Measurements from ENCODE around the gene PTGDS.
A peak's percentile ranks its signal among the peaks of the same experiment; 100 is the strongest.

The PTGDS gene

DNA sequence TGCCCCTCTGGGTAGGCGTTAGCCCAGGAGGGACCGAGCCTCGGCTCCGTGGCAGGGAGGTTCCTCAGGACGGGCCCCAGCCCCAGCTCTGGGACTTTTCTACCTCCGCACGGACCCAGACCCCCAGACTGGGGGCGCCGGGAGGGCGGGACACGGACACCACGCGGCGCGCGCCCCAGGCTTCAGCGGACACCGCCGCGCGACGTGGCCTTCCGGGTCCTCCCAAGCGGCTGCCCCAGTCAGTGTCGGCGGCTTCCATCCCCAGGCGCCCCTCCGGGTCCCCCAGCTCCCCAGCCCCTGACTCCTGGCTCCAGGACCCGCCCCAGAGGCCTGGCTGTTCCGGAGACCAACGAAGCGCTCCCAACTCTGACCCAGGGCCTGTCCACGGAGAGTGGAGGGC, 8.5 kb downstream of the PTGDS start:
- TF ChIP-seq, protein P1, sequence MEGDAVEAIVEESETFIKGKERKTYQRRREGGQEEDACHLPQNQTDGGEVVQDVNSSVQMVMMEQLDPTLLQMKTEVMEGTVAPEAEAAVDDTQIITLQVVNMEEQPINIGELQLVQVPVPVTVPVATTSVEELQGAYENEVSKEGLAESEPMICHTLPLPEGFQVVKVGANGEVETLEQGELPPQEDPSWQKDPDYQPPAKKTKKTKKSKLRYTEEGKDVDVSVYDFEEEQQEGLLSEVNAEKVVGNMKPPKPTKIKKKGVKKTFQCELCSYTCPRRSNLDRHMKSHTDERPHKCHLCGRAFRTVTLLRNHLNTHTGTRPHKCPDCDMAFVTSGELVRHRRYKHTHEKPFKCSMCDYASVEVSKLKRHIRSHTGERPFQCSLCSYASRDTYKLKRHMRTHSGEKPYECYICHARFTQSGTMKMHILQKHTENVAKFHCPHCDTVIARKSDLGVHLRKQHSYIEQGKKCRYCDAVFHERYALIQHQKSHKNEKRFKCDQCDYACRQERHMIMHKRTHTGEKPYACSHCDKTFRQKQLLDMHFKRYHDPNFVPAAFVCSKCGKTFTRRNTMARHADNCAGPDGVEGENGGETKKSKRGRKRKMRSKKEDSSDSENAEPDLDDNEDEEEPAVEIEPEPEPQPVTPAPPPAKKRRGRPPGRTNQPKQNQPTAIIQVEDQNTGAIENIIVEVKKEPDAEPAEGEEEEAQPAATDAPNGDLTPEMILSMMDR (IDR thresholded peaks at IDR 0.05; ENCODE audit: unreplicated experiment in 3 of 3), result no peak
- Mint-ChIP-seq H3K9me3 (no peaks in the 10 kb centered on the region), H3K27ac (no peak overlapping the region), H3K4me1 (peaks cover 8% of the 10 kb centered on the region), H3K4me3 (no peak overlapping the region), H3K27me3 (ENCODE audit: low read depth) (peaks cover 12% of the 10 kb centered on the region), H3K36me3 (ENCODE audit: low read depth) (no peaks in the 10 kb centered on the region)

DNA sequence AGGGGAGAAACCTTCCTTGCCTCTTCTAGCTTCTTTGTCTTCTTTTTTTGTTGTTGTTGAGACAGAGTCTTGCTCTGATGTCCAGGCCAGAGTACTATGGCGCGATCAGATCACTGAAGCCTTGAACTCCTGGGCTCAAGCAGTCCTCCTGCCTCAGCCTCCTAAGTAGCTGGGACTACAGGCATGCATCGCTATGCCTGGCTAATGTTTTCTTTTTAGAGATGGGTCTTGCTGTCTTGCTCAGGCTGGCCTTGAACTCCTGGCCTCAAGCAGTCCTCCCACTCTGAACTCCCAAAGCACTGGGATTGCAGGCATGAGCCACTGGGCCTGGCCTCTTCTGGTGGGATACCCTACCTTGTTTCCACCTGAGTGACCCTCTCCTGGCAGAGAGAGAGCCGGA, 11.6 kb downstream of the PTGDS start:
- Mint-ChIP-seq H3K36me3 (ENCODE audit: low read depth) (no peaks in the 10 kb centered on the region), H3K27me3 (ENCODE audit: low read depth) (peaks cover 10% of the 10 kb centered on the region), H3K4me1 (peaks cover 6% of the 10 kb centered on the region), H3K27ac (no peak overlapping the region), H3K9me3 (no peaks in the 10 kb centered on the region), H3K4me3 (no peak overlapping the region)
- TF ChIP-seq, protein P1 (IDR thresholded peaks at IDR 0.05; ENCODE audit: unreplicated experiment in 3 of 3), result no peak

DNA sequence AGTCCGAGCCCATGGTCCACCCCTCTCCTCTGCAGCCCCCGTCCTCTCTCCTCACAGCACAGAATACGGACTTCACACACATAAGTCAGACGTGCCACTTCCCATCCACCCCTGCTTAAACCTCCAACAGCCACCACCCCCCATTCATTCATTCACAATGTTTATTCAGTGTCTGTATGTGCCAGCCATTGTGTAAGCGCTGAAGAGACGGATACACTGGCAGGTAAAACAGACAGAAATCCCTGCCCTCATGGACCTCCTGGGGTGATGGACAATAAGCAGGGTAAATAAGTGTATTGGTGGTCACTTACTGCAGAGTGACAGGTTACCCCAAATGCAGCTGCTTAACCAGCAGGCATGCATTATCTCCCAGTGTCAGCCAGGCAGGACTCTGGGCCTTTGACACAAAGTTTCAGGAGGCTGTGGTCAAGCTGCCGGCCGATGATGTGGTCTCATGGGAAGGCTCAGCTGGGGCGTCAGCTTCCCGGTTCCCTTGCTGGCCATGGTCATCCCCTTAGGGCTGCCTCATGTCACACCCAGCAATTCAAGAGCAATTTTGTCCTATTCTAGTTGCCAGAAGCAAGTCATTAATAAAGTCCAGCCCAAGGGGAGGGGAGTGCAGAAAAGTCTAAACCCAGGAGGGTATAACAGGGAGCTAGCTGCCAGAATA, 13.1 kb downstream of the PTGDS start:
- H3K4me3 Mint-ChIP-seq, result peak overlapping the region; percentile 71 to 84 (median 72)
- H3K27ac Mint-ChIP-seq, result peak overlapping the region in 2 of 3 experiments; percentile 39 to 49
- TF ChIP-seq, protein P1 (IDR thresholded peaks at IDR 0.05; ENCODE audit: unreplicated experiment in 3 of 3), result no peak
- H3K36me3 Mint-ChIP-seq (ENCODE audit: low read depth), result no peaks in the 10 kb centered on the region
- peaks cover 4% of the 10 kb centered on the region for H3K4me1 Mint-ChIP-seq
- H3K9me3 Mint-ChIP-seq, result no peaks in the 10 kb centered on the region
- peaks cover 8% of the 10 kb centered on the region for H3K27me3 Mint-ChIP-seq (ENCODE audit: low read depth)

DNA sequence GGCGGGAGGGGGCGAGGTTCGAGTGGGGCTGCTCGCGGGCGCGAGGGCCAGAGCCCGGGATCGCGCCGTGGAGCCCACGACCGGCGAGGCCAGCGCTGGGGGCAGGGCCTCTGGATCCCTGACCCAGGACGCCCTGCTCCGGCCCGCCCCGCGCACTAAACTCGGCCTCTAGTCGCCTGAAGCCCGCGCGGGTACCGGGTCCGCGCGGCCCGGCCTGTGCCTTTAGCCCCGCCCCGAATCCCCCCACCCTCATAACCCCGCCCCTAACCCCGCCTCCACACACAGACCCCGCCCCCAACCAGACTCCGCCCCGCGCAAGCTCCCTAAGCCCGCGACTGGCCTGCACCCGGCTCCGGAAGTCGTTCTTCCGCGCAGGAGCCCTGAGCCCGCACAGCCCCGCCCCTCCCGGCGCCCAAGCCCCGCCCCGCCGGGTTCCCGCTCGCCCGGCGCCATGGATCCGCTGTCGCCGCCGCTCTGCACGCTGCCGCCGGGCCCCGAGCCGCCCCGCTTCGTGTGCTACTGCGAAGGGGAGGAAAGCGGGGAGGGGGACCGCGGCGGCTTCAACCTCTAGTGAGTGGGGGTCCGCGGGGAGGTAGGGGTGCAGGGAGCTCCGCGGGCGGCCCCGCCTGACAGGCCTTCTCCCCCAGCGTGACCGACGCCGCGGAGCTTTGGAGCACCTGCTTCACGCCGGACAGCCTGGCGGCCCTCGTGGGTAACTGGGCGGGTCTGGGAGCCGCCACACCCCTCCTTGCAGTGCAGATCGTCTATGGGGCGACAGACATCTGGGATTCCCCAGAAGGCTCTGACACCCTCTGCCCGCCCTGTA, 14.9 kb downstream of the PTGDS start, which contains the start of gene PAXX:
PAXX (plus strand) TSS at position 430 of the 826 bp plus-strand sequence; CDS start at position 452, 22 bp downstream.
- Mint-ChIP-seq H3K9me3 (no peaks in the 10 kb centered on the region), H3K4me1 (peaks cover 4% of the 10 kb centered on the region), H3K27ac (peak within 1 kb of the TSS in 2 of 3 experiments; percentile 50 to 56), H3K36me3 (ENCODE audit: low read depth) (no peaks in the 10 kb centered on the region), H3K27me3 (ENCODE audit: low read depth) (peaks cover 8% of the 10 kb centered on the region), H3K4me3 (peak within 1 kb of the TSS; percentile 84 to 87 (median 87))
- TF ChIP-seq, protein P1 (IDR thresholded peaks at IDR 0.05; ENCODE audit: unreplicated experiment in 3 of 3), result no peak

DNA sequence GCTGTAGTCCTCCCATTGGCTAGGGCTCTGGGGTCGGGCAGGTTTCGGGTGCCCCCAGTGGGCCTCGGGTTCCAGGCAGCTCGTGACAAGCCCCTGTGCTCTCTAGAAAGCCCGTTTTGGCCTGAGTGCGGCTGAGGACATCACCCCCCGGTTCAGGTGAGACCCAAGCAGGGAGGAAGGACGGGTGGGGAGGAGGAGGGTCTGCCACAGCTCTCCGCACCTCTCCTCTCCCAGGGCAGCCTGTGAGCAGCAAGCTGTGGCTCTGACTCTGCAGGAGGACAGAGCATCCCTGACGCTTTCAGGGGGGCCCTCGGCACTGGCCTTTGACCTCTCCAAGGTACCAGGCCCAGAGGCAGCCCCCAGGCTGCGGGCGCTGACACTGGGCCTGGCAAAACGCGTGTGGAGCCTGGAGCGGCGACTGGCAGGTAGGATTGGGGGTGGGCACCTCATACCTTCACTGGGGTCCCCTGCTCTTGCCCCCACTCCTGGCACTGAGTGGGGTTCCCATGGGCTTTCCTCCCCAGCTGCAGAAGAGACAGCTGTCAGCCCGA, 15.6 kb downstream of the PTGDS start:
- H3K27me3 Mint-ChIP-seq (ENCODE audit: low read depth), result peaks cover 8% of the 10 kb centered on the region
- H3K9me3 Mint-ChIP-seq, result no peaks in the 10 kb centered on the region
- H3K27ac Mint-ChIP-seq, result peak overlapping the region in 1 of 3 experiments; percentile 30
- peaks cover 7% of the 10 kb centered on the region for H3K4me1 Mint-ChIP-seq
- TF ChIP-seq, protein P1 (IDR thresholded peaks at IDR 0.05; ENCODE audit: unreplicated experiment in 3 of 3), result no peak
- no peaks in the 10 kb centered on the region for H3K36me3 Mint-ChIP-seq (ENCODE audit: low read depth)
- H3K4me3 Mint-ChIP-seq, result peak overlapping the region; percentile 84 to 87 (median 87)
